SU-DHL-6 (cell line): ENCODE results near the gene PTPN1.

ENCODE experiments used
- EZH2phosphoT487 ChIP-seq: fragments of 200-600 bp; sonication (generic), shearing (Covaris generic); conservative IDR thresholded peaks from 2 replicates; pipeline ENCODE4 v1.6.1; 2018; ENCODE audit warnings: mild to moderate bottlenecking, antibody characterized with exemption, low read length, moderate library complexity, mixed read lengths
- TF ChIP-seq, protein P1 (sequence below): fragments of 200-600 bp; sonication (generic); IDR thresholded peaks from one replicate; pipeline ENCODE4 v1.5.1; 2017; ENCODE audit warnings: antibody characterized with exemption, mild to moderate bottlenecking, low read length, moderate library complexity; ENCODE audit not compliant: insufficient read depth, poor library complexity, severe bottlenecking

DNA sequence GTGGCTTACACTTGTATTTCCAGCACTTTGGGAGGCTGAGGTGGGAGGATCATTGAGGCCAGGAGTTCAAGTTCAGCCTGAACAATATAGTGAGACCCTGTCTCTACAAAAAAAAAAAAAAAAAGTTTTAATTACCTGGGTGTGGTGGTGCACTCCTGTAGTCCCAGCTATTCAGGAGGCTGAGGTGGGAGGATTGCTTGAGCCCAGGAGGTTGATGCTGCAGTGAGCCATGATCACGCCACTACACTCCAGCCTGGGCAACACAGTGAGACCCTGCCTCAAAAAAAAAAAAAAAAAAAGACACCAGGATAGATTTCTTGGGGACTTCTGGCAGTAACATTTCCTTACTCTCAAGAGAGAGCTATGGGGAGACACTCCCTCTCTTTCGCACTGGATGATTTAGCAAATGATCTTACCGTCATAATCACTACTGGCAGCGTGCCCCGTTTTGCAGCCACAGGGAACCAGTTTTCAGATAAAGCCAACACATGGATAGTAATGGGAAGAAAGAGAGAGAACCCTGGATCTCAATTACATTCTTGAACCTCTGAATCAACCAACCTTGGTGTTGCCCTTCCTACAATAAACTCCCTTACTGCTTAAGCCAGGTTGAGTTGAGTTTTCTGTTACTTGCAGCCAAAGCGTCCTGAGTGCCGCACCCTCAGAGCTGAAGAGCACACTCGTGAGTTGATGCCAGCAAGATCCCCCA lies 18.1 kb upstream of the PTPN1 start:
- TF ChIP-seq, protein P1, sequence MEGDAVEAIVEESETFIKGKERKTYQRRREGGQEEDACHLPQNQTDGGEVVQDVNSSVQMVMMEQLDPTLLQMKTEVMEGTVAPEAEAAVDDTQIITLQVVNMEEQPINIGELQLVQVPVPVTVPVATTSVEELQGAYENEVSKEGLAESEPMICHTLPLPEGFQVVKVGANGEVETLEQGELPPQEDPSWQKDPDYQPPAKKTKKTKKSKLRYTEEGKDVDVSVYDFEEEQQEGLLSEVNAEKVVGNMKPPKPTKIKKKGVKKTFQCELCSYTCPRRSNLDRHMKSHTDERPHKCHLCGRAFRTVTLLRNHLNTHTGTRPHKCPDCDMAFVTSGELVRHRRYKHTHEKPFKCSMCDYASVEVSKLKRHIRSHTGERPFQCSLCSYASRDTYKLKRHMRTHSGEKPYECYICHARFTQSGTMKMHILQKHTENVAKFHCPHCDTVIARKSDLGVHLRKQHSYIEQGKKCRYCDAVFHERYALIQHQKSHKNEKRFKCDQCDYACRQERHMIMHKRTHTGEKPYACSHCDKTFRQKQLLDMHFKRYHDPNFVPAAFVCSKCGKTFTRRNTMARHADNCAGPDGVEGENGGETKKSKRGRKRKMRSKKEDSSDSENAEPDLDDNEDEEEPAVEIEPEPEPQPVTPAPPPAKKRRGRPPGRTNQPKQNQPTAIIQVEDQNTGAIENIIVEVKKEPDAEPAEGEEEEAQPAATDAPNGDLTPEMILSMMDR, result no peak
- no peak for TF ChIP-seq EZH2phosphoT487
